ENCODE data around the gene CSNK1G2.
A peak's percentile ranks its signal among the peaks of the same experiment; 100 is the strongest.

The CSNK1G2 gene

DNA sequence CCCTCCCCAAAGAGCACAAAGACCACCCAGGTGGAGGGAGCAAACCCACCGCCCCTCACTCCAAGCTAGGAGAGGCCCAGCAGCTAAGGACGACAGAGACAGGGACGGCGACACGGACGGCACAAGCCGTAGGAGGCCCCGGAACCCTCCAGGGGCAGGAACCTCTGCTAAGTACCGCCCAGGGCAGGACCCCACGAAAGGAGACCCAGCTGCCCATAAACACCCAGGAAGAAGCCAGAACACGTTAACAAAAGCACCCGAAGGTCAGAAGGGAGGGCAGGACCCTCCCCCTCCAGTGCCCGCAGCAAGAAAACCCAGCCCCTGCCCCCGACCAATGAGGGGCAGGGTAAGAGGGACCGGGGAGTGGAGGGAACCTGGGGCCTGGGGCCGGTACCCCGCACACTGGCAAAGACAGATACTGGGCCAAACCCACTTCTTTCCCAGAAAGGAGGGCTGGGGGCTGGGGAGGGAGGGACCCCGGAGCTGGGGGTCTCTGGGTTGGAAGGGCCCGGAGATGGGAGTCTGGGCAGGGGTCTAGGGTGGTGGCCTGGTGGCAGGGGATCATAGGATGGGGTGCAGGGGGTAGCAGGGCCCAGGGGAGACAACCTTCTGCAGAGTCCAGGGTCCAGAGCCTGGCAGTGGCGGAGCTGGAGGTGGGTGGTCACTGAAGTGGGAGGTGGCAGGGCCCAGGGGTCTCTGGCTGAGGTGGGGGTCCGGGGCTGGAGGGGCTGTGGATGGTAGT is 72.1 kb downstream of the CSNK1G2 start:
- Histone ChIP-seq H3K4me3 (no peak overlapping the region), H3K27ac (no peak overlapping the region)
- no peak for DNase-seq (ENCODE audit: low spot score)
- TF ChIP-seq CTCF (IDR thresholded peaks at IDR 0.05) = no peak

DNA sequence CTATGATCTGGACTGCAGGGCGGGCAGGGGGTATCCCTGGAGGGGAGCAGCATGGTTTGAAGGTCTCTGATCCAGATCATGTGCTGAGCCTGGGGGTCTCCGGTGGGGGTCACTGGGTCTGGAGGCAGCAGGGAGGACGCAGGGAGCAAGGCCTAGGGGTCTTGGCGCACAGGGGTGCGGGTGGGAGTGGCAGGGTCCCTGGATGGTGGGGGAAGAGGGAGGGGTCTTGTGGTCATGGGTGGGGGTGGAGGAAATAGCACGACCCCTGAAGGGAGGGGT is 72.7 kb downstream of the CSNK1G2 start:
- DNase-seq (ENCODE audit: low spot score) = no peak
- no peak overlapping the region for H3K27ac ChIP-seq
- TF ChIP-seq CTCF (IDR thresholded peaks at IDR 0.05) = no peak
- no peak overlapping the region for H3K4me3 ChIP-seq

- Histone ChIP-seq H3K27ac (peak overlapping the region in 1 of 2 donors; percentile 91), H3K4me3 (peak overlapping the region; percentile 97)
- DNase-seq (ENCODE audit: low spot score) = no peak
- no peak for TF ChIP-seq CTCF (IDR thresholded peaks at IDR 0.05)
Observed at GRCh38 chr19:2014131-2014571, 73.2 kb downstream of the CSNK1G2 start.

DNA sequence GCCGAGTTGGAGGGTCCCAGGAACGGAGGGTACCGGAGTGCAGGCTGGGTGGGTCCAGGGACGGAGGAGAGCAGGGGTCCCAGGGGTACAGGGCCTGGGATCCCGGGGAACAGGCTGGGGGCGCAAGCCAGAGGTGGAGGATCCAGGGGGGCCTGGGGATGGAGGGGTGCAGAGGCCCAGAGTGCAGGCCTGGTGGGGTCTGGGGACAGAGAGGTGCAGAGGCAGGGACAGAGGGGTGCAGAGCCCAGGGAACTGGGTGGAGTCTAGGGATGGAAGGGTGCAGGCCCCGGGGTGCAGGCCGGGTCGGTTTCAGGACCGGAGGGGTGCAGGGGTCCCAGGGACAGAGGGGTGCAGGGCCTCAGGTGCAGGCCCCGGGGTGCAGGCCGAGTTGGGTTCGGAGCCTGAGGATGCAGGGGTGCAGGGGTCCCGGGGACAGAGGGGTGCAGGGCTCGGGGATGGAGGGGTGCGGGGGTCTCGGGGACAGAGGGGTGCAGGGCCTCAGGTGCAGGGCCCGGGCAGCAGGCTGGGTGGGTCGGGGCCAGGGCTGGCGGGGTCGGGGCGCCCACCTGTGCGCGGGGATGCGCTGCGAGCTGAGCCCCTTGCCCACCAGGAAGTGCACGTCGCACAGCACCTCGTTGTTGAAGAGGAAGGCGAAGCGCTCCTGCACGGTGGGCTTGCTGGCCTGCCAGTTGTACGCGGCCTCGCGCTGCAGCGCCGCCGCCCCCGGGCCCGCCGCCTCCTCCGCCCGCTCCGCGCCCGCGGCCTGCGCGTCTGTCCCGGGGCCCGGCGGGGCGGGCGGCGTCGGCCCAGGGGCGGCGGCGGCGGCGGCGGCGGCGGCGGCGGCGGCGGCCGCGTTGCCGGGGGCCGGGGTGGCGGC is 74.0 kb downstream of the CSNK1G2 start:
- TF ChIP-seq CTCF (IDR thresholded peaks at IDR 0.05) = no peak
- DNase-seq (ENCODE audit: low spot score) = no peak
- peak overlapping the region; percentile 4 to 91 for H3K27ac ChIP-seq

GRCh38 chr19:2015608-2015950 is 74.6 kb downstream of the CSNK1G2 start, which contains the start of gene BTBD2:
BTBD2 (minus strand) TSS chr19:2015714; CDS start chr19:2015703, 11 bp downstream.
- H3K27ac ChIP-seq = peak within 1 kb of the TSS; percentile 64 to 91
- DNase-seq (ENCODE audit: low spot score) = no peak
- TF ChIP-seq CTCF (IDR thresholded peaks at IDR 0.05) = no peak

More for the DNA sequence above, 74.0 kb downstream of the CSNK1G2 start:
- peak overlapping the region; percentile 97 for H3K4me3 ChIP-seq

DNA sequence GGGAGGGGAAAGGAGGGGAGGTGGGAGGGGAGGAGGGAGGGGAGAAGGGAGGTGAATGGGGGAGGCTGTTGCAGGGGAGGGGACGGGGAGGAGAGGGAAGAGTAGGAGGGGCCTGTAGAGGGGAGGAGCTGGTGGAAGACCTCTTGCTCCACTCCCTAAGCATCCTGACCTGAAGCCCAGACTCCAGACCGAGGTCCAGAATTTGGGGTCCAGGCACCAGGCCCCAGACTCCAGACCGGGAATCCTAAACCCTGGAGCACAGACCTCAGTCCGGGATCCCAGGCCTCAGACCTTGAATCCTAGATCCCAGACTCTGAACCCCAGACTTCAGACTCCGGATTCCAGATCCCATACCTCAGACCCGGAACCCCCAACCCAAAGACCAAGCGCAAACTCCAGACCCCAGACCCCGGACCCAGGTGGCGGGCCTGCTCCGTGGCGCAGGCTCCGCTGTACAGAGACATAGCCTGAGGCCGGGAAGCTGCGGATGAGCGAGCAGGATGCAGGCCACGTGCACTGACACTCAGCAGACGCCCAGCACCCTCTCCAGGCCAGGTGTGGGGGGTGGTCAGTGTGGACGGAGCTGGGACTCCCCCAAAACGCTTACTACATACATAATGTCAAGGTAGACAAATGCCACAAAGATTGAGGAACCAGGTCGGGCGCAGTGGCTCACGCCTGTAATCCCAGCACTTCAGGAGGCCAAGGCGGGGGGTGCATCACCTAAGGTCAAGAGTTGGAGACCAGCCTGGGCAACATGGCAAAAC is 75.3 kb downstream of the CSNK1G2 start:
- TF ChIP-seq CTCF (IDR thresholded peaks at IDR 0.05) = no peak
- peak; percentile 91 for DNase-seq (ENCODE audit: low spot score)
- Histone ChIP-seq H3K27ac (peak overlapping the region; percentile 64 to 91), H3K4me3 (peak overlapping the region; percentile 36)

More at GRCh38 chr19:2015608-2015950, 74.6 kb downstream of the CSNK1G2 start, which contains the start of gene BTBD2:
- peak within 1 kb of the TSS; percentile 97 for H3K4me3 ChIP-seq

Data from coronary artery (tissue), 2 donors.